HepG2 (cell line): ENCODE data around the gene GGA2. TPM values are rescaled to one million over a fixed set of nuclear protein-coding genes. Genes with fewer than 3 reads are reported as not detected.

Experiments used
- ADNP ChIP-seq: sonication (generic); formaldehyde crosslinking; IDR thresholded peaks from 2 replicates; pipeline ENCODE4 v1.4.0; 2020; ENCODE audit warnings: missing genetic modification reagents
- ARNT2 ChIP-seq: sonication (generic); formaldehyde crosslinking; IDR thresholded peaks from 2 replicates; pipeline ENCODE4 v1.8.0; 2022; ENCODE audit warnings: mild to moderate bottlenecking, low read depth, missing genetic modification reagents, moderate library complexity
- ETV5 ChIP-seq: IDR thresholded peaks from 2 replicates; pipeline ENCODE4 v1.6.1; 2018; ENCODE audit warnings: missing biosample characterization, missing genetic modification reagents, inconsistent platforms, borderline replicate concordance
- FOXO1 ChIP-seq: sonication (generic); formaldehyde crosslinking; IDR thresholded peaks from 2 replicates; pipeline ENCODE4 v1.4.0; 2020; ENCODE audit warnings: missing genetic modification reagents
- GTF2F1 ChIP-seq: fragments of 150-350 bp; IDR thresholded peaks from 2 replicates; pipeline ENCODE4 v1.6.1; 2014; ENCODE audit warnings: low read length
- KDM2A ChIP-seq: sonication (generic); formaldehyde crosslinking; IDR thresholded peaks from 2 replicates; pipeline ENCODE4 v1.4.0; 2020; ENCODE audit warnings: low read depth, missing genetic modification reagents, borderline replicate concordance
- MEF2D ChIP-seq: sonication (generic); formaldehyde crosslinking; IDR thresholded peaks from 2 replicates; pipeline ENCODE4 v1.5.1; 2020; ENCODE audit warnings: mild to moderate bottlenecking, missing genetic modification reagents
- NR0B2 ChIP-seq: sonication (generic); formaldehyde crosslinking; IDR thresholded peaks from 2 replicates; pipeline ENCODE4 v1.4.0; 2020; ENCODE audit warnings: mild to moderate bottlenecking, missing genetic modification reagents
- RFX3 ChIP-seq: IDR thresholded peaks from 2 replicates; pipeline ENCODE4 v1.6.1; 2016; ENCODE audit warnings: missing biosample characterization, missing genetic modification reagents
- RFXANK ChIP-seq: IDR thresholded peaks from 2 replicates; pipeline ENCODE4 v1.6.1; 2016
- RNF2 ChIP-seq: fragments of 450-650 bp; conservative IDR thresholded peaks from 2 replicates; pipeline ENCODE4 v1.6.1; 2016; ENCODE audit warnings: low read depth
- RNF219 ChIP-seq: sonication (generic); formaldehyde crosslinking; IDR thresholded peaks from 2 replicates; pipeline ENCODE4 v1.5.0; 2020; ENCODE audit warnings: mild to moderate bottlenecking, missing genetic modification reagents
- TOPORS ChIP-seq: sonication (generic); formaldehyde crosslinking; IDR thresholded peaks from 2 replicates; pipeline ENCODE4 v1.8.0; 2023; ENCODE audit warnings: mild to moderate bottlenecking, missing genetic modification reagents
- U2AF2 ChIP-seq: fragments of 200-400 bp; formaldehyde crosslinking; IDR thresholded peaks from 2 replicates; pipeline ENCODE4 v1.6.1; 2017; ENCODE audit warnings: low read depth, mild to moderate bottlenecking, low read length
- ZBTB26 ChIP-seq: IDR thresholded peaks from 2 replicates; pipeline ENCODE4 v1.6.1; 2016; ENCODE audit warnings: missing compliant biosample characterization, missing genetic modification reagents, borderline replicate concordance
- ZGPAT ChIP-seq: IDR thresholded peaks from 2 replicates; pipeline ENCODE4 v1.6.1; 2016; ENCODE audit warnings: mild to moderate bottlenecking
- ZHX1 ChIP-seq: sonication (generic); formaldehyde crosslinking; IDR thresholded peaks from 2 replicates; pipeline ENCODE4 v1.8.1; 2022; ENCODE audit warnings: low read depth, mild to moderate bottlenecking, missing genetic modification reagents
- ZNF18 ChIP-seq: sonication (generic); formaldehyde crosslinking; IDR thresholded peaks from 2 replicates; pipeline ENCODE4 v1.8.0; 2022; ENCODE audit warnings: mild to moderate bottlenecking, missing genetic modification reagents; ENCODE audit not compliant: insufficient replicate concordance
- ZNF232 ChIP-seq: sonication (generic); formaldehyde crosslinking; IDR thresholded peaks from 2 replicates; pipeline ENCODE4 v1.4.0; 2020; ENCODE audit warnings: missing genetic modification reagents, borderline replicate concordance
- ZNF343 ChIP-seq: sonication (generic); formaldehyde crosslinking; IDR thresholded peaks from 2 replicates; pipeline ENCODE4 v1.4.0; 2020; ENCODE audit warnings: mild to moderate bottlenecking, missing genetic modification reagents
- polyA plus RNA-seq, 8 experiments: library from polyadenylated mRNA; depleted of rRNA in 3 of 8; stranded (reverse) in 7 of 8; unstranded in 1 of 8; fragments of >200 nt; fragmentation: Illumina TruSeq in 4 of 8; extraction: Trizol in 4 of 8; gene quantifications; 2 replicates each; pipeline versions ENCODE4 v1.2.1 to v1.2.3, GENCODE V29; 2011 to 2016; ENCODE audit warnings: low read depth in 4 of 8, missing spikeins in 1 of 8, mixed read lengths in 1 of 8; ENCODE audit not compliant: insufficient read depth in 1 of 8
- total RNA-seq, 5 experiments: library from RNA; depleted of rRNA; stranded (reverse); fragments of >200 nt; fragmentation: Illumina TruSeq; extraction: Trizol; gene quantifications; 2 replicates each; pipeline ENCODE4 v1.2.3, GENCODE V29; 2016; ENCODE audit warnings: low read depth in 1 of 5

The GGA2 gene
- total and polyA plus RNA-seq, 2 of the 13 experiments (the other 11 are each of a cell fraction or from before 2014, with no cell fraction given): 51.5 to 69.8 TPM

GRCh38 chr16:23509441-23509754 is 896 bp downstream of the GGA2 start (continued):
- TF ChIP-seq ZGPAT (CRISPR knock-in tag): no peak
- TF ChIP-seq RNF2: no peak
- TF ChIP-seq MEF2D: 0 out of 2 replicates have a peak, but pooled peaks have one; percentile 0
- no peak for TF ChIP-seq RFX3 (CRISPR knock-in tag)
- TF ChIP-seq ZNF18 (CRISPR knock-in tag): no peak
- TF ChIP-seq ZNF232 (CRISPR knock-in tag): 0 out of 2 replicates have a peak, but pooled peaks have one; percentile 56
- no peak for TF ChIP-seq ADNP (CRISPR knock-in tag)
- no peak for TF ChIP-seq NR0B2 (CRISPR knock-in tag)
- TF ChIP-seq RFXANK: no peak
- no peak for TF ChIP-seq FOXO1 (CRISPR knock-in tag)
- TF ChIP-seq ZNF343 (CRISPR knock-in tag): no peak
- 0 out of 2 replicates have a peak, but pooled peaks have one; percentile 34 for TF ChIP-seq ARNT2 (CRISPR knock-in tag)
- TF ChIP-seq KDM2A (CRISPR knock-in tag): no peak
- TF ChIP-seq U2AF2: no peak
- TF ChIP-seq ZBTB26: no peak
- no peak for TF ChIP-seq ZHX1 (CRISPR knock-in tag)
- TF ChIP-seq TOPORS (CRISPR knock-in tag): 0 out of 2 replicates have a peak, but pooled peaks have one; percentile 58
- no peak for TF ChIP-seq GTF2F1
- no peak for TF ChIP-seq RNF219 (CRISPR knock-in tag)
- no peak for TF ChIP-seq ETV5 (CRISPR knock-in tag)
